GM18519 (cell line): ENCODE data around the gene PRKCA.
"Not testable (repeated sequence)": the region's sequence is repeated elsewhere in the genome, so short reads cannot be mapped to it uniquely, and the experiment has no call there.

Experiments
- ATAC-seq: cut with Tn5 transposase; IDR thresholded peaks from one replicate; pipeline ENCODE4 v1.9.1; 2021; ENCODE audit warnings: mild to moderate bottlenecking, moderate library complexity; ENCODE audit not compliant: unreplicated experiment, low FRiP score

Gene PRKCA

DNA sequence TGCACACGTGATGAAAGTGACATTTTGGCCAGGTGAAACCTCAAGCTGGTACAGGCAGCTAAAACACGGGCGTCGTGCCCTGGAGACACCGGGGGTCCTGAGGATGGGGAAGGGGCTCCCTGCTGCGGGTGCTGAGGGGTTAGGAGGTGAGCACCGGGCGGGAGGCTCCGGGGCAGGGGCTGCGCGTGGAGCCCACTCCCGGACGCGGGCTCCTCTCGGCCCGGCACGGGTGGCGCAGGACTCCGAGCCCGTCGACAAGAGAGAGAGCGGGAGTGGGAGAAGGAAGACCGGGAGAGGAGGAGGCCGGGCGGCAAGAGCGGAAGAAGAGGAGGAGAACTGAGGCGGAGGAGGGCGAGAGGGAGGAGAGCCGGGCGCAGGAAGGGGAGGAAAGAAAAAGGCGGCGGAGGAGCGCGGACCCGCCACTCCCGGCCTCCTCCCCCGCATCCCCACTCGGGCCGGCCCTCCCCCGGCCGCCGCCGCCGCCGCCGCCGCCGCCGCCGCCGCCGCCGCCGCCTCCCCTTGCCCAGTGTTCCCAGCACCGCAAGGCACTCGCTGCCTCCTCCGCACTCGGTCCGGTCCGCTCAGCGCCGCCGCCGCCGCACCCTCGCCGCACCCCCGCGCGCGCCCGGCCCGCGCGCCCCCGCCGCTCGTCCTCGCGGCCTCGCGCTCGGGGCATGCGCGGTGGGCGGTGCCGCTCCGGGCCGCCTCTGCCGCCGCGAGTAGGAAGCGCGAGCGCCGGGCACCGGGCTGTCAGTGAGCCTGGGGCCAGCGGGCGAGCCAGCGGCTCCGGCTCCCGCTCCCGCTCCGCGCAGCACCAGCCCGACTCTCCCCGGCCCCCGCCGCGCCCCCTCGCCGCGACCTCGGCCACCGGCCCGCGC lies at the start of gene PRKCA:
PRKCA (plus strand) TSS at position 750 of the 878 bp plus-strand sequence.
- ATAC-seq, result peak; percentile 55

DNA sequence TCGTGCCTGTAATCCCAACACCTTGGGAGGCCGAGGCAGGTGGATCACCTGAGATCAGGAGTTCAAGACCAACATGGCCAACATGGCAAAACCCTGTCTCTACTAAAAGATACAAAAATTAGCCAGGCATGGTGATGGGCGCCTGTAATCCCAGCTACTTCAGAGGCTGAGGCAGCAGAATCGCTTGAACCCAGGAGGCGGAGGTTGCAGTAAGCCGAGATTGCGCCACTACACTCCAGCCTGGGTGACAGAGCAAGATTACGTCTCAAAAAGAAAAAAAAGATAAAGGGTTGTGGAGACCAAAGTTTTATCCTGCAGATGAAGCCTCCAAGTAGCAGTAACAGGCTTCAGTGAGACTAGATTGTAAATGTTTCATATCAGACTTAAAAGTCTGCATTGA lies 49.0 kb upstream of the PRKCA start:
- ATAC-seq, result not testable (repeated sequence)

DNA sequence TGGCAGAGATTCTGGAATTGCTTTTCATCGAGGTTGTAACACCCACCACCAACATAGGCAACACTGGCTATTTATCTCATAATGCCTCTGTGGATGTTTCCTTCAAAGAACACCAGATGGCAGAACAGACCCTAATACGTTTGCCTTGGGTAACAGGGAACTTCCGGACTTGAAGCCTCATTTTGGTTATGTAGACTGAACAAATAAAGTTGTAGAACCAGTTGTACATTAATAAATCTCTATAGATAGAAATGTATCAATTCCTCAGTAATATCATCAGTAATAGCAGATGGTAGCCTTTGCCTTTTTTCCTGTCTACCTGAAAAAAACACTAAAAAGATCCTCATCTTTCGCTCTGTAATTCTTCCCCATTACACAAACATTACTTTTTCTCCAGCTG lies 47.3 kb upstream of the PRKCA start:
- ATAC-seq, result no peak

GRCh38 chr17:66255527-66255971 lies 46.9 kb upstream of the PRKCA start:
- ATAC-seq, result no peak

DNA sequence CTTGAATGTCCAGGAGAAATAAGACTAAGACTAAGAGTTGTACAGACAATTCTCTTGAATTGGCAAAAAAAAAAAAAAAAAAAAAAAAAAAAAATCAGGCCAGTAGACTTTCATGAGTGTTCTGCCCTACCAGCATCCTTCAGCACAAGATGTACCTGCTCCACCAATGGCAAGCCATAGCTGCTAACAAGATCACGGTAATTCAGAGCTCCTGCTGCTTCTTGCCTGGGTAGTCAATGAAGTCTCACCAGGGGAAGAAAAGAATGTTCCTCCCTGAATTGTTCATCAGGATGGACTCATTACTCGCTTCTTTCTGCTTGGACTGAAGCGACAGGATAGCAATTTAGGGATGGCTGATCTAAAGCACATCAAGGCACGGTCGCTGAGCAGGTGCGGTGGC lies 42.1 kb upstream of the PRKCA start:
- ATAC-seq, result no peak

- ATAC-seq, result no peak
These were observed 41.7 kb upstream of the PRKCA start for GRCh38 chr17:66260688-66261087.

DNA sequence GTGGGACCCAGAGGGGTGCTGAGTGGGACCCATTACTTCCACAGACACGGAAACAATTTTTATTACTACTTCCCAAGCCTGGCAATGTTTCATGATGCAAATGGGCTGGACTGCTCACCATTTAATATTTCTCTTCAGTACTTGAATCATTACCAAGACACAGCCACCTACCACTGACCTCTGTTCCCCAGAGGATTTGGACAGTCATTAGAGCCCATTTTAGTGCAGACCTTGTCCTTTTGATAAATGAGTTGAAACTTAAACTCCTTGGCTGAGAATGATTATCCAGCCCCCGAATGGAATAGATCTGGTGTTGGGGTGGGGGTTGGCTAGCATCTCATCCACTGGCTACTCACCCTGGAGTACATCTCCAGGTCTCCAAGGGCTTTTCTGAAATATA lies 39.6 kb upstream of the PRKCA start:
- ATAC-seq, result no peak

- ATAC-seq, result no peak
These were observed 37.7 kb upstream of the PRKCA start for GRCh38 chr17:66264696-66265095.

DNA sequence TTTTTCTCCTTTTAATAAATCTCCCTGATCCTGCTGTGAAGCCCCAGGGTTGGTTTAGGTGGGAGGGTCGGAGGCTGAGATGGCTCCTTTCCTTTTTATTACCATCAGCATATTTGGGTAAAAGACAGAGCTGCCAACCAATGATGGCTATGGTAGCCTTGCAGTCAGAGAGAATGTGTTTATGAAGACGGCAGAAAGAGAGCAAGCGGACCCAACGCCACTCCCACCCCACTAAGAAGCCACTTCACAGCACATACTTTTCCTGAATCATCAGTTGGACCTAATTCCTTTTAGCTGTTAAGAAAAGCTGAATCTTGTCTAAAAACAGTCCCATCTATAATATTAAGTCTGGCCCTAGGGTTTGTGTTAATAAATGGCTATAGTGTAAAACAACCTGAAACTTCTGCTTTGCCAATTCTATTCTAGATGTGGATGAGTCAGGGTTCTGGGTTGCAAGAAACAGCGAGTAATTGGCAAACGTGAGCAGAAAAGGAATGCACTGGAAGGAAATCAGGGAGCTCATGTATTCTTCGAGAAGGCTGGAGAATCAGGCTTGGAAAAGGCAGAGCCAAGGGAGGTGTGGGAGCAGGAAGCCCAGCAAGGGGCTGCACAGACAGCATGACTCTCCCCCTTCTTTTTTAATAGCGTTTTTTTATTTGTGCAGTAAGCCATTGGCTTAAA lies 34.0 kb upstream of the PRKCA start:
- no peak for ATAC-seq

DNA sequence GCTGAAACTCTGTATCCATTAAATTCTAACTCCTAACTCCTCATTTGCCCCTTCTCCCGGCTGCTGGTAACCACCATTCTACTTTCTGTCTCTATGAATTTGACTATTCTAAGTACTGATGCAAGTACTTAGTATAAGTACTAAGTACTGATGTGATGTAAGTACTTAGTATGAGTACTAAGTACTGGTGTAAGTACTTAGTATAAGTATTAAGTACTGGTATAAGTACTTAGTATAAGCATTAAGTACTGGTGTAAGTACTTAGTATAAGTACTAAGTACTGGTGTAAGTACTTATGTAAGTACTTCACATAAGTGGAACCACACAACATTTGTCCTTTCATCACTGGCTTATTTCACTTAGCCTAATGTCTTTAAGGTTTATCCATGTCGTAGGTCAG lies 32.3 kb upstream of the PRKCA start:
- ATAC-seq, result no peak

GRCh38 chr17:66271512-66271911 lies 30.9 kb upstream of the PRKCA start:
- no peak for ATAC-seq

DNA sequence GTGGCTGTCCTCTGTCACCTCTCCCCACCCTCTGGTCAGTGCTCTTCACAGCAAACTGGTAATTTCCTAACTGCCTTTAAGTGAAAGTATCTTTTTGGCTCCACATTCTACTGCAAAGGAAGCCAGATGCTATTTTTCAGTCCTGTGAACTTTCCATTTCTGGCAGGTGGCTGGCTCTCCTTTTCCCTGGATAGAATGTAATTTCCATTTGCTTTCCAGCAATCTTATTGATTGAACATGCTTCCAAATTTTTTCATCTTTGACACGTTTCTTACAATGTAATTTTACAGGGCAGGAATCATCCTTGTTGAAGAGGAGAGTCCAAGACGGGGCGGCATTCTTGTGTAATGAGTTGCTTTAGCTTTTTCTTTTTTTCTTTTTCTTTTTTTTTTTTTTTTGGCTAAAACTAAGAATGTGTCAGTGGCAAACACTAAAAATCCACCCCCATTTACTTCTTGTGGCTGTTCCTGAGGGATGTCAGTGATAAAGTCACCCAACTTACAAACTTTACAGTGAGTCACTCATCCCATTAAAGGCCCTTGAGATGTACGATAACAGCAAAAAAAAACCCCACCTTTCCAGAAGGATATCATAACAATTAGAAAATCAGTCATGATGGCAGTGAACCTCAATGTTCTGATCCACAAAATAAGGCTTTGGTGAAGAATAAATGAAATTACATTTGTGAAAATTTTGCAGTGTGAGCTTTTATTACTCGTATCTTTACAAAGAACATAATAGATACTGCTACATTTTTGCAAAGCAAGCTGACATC lies 29.4 kb upstream of the PRKCA start:
- ATAC-seq, result no peak

- no peak for ATAC-seq
These were observed 28.9 kb upstream of the PRKCA start for GRCh38 chr17:66273586-66273848.

DNA sequence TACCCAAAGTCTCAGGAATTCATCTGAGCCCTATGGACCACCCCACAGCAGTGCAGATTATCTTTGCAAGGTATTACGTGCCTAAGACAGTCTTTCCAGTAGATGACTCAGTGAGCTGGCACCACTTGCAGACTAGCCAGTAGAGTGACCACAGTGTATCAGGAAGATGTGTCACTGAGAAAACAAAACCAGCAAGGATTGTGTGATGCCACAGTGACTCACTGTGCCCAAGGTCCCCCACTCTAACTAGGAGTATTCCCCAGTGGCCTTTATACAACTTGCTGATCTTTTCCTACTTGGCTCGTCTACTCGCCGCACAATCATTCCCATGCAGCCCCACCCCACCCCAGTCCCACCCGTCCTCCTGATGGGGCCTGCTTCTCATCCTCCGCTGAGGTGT lies 26.8 kb upstream of the PRKCA start:
- ATAC-seq, result no peak

DNA sequence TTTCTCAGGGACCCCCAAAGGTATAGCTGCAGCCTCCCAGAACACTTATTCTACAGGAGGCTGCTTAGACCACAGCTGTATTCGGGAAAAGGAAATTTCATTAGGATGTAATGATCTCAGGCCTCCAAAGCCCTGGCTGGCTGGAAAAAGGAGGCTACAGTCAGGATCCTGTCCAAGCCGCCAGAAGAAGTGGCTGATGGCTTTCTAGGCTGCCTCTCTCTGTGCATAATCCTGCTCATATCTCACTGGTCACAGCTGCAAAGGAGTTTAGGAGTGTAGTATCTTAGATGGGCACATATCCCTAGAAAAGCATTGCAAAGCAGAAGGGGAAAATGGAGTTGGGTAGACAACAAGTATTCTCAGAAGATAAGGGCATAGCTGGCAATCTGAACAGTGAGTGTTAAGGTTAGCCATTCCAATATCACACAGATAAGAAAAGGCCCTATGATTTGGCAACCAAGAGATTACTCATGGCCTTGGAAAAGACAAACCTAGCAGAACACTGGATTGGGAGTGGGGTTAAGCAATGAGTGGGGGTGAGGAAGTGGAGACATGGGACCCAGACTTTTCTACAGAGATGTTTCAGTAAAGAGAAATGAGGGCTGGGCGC lies 26.0 kb upstream of the PRKCA start:
- no peak for ATAC-seq

GRCh38 chr17:66277191-66277590 lies 25.2 kb upstream of the PRKCA start:
- no peak for ATAC-seq

DNA sequence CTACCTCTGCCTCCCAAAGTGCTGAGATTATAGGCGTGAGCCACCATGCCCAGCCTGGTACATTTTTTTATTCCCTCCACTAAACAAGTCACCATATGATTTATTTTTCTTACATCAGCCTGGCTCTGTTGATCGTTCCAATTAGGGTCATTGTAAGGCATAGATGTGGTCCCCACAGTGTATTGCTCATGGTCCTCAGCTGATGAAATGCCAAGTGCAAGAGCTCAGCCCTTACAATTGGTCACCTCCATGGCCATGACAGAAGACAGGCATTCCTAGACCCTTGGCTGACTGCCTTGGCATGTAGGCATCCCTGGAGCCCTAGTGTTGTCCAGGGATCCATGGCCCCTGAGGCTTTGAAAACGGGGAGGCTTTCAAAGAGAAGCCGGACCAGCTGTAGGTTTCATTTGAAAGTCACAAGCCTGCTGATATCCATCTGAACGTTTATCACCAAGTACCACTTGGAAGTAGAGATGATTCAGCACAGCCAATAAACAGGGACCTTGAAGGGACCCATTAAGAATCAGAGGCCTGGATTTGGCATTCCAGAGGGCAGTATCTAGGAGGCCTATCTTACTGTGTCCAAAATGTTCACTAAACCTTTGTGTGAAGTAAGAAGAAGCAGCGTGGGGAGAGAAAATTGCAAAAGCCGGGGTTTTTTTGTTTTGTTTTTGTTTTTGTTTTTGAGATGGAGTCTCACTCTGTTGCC lies 20.6 kb upstream of the PRKCA start:
- ATAC-seq, result no peak

- ATAC-seq, result no peak
These were observed 19.0 kb upstream of the PRKCA start for GRCh38 chr17:66283296-66283934.

- ATAC-seq, result no peak
These were observed 18.4 kb upstream of the PRKCA start for GRCh38 chr17:66283971-66284370.

DNA sequence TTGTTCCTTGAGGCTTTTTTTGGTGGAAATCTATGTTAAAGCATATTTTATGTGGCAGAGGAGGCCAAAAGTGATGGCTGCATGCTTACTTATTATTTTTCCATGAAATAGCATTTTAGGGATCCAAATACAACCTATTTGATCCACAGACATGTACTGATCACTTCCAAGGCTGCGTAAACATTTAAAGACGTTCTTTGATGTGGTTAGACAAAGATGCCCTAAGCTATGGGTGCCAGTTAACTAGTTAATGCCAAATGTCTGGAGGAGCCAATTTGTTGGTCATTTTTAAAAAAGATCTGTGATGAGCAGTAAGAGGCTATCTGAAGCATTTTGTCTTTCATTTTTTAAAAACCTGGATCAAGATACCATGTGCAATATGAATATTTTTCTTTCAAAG lies 17.3 kb upstream of the PRKCA start:
- ATAC-seq, result no peak
